GM19438 (cell line): Measurements from ENCODE around the gene USP22.

Source experiments
- ATAC-seq: cut with Tn5 transposase; IDR thresholded peaks from one replicate; pipeline ENCODE4 v1.9.1; 2021; ENCODE audit warnings: low read depth; ENCODE audit not compliant: unreplicated experiment

The USP22 gene

DNA sequence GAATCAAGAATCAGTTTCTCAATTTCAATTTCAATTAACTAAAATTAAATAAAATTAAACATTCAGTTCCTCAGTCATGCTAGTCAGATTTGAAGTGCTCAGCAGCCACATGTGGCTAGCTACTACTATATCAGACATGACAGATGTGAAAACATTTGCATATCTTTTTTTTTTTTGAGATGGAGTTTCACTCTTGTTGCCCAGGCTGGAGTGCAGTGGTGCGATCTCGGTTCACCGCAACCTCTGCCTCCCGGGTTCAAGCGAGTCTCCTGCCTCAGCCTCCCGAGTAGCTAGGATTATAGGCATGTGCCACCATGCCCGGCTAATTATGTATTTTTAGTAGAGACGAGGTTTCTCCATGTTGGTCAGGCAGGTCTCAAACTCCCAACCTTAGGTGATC, 10.2 kb upstream of the USP22 start:
- ATAC-seq = peak; percentile 45

DNA sequence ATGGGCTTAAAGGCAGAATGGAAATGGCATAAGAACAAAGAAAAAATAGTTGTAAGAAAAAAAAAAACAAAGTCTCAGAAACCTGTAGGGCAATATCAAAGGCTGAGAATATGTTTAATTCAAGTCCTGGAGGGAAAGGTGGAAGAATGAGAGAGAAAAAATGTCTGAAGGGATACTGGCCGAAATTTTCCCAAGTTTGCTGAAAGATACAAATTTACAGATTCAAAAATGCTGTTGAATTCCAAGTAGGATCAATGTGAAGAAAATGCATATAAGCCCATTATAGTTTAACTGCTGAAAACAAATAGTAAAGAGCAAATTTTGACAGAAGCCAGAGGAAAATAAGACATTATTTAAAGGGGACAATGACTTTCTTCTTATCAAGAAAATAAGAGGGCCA, 6.6 kb upstream of the USP22 start:
- ATAC-seq = no peak

DNA sequence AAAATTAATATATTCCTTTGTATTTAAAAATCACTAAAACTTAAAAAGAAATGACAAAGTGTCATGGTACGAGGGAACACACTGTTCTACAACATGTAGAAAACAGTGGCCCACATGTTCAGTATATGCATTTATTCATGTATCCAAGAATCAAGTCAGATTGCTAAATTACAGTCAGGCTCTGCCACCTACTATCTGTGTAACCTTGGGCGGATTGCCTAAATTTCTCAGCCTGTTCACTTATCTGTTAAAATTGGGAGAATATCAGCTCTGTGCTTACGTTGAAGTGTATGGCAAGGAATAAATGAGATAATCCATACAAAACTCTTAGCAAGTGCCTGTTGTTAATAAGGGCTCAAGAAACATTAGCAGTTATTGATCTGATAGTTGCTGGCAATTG, 3.4 kb upstream of the USP22 start:
- no peak for ATAC-seq

DNA sequence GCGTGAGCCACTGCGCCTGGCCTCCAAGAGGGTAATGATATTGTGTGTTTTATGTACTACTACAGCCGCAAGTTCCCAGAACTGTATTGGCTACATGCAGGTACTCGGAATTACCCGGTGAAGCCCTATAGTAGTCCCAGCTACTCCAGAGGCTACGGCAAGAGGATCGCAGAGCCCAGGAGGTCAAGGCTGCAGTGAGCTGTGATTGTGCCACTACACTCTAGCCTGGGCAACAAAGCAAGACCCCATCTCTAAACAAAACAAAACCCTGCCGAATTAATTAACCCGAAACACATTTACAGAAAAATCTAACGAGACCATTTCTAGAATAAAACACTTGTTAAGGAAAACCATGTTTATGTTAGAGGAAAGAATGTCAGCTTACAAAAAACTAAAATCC, 2.2 kb upstream of the USP22 start:
- no peak for ATAC-seq

DNA sequence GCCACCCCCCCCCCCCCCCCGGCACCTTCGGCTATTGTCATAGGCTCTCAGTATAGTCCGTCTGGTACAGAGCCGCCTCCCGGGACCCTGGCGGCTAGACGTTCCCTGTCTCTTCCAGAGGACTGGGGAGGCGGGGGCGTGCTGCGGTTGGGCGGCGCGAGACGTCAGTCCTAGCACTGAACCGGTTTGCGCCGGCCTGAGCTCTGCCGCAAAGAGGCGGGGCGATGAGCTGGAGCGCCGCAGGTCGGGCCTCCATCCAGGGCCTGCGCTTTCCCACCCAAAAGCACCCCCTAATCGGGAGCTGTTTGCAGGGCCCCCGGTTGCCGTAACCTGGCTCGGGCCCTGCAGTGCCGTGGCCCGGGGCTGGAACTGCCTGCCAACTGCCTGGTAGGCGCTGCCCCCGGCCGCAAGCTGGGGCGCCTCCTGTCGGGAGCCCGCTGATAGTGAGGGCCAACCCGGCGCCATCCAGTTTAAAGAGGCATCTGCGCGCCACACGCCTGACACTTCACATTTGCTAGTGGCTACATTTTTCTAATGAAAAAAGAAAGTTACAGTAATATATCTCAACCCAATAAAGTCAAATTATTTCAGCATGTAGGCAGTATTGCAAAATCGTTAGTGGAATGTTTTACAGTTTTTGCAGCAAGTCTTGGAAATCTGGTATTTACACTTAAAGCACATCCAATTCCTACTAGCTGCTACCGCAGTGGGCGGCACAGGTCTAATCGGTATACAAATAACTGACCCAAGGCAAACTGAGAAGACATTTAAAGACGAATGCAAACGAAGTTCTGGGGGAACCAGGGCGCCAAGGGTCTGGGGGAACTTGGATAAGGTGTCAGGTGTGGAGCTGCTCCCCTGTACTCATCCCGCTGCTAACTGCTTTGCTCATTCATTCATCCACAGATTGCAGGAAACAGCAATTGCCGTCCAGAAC, 753 bp upstream of the USP22 start:
- ATAC-seq = peak; percentile 86

DNA sequence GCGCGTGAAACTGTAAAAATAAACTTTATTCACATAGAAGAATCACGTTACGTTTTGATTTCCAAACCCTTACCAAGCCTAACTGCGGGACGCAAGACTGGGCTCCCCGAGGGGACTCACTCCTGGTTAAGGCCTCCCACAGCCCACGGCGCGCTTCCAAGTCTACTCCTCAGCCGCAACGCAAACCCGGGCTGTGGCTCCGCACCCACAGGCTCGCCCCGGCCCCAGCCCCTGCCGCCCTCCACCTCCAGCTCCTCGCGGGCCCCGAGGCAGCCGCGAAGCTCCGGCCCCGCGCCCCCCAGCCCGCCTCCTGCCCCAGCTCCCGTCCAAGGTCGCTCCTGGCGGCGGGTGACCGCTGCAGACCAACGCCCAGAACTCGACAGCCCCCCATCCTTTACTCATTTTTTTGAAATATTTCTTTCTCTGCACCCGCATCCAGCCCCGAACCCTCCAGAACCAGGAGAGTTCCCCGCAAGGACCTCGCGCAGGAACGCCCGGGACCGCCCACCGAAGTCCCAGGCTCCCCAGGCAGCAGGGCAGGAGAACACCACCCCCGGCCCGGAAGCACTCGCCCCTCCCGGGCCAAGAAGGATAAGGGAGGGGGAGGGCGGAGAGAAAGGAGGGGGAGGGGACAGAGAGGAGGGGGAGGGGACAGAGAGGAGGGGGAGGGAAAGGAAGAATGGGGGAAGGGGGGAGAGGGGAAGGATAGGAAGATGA, 912 bp downstream of the USP22 start:
- no peak for ATAC-seq

DNA sequence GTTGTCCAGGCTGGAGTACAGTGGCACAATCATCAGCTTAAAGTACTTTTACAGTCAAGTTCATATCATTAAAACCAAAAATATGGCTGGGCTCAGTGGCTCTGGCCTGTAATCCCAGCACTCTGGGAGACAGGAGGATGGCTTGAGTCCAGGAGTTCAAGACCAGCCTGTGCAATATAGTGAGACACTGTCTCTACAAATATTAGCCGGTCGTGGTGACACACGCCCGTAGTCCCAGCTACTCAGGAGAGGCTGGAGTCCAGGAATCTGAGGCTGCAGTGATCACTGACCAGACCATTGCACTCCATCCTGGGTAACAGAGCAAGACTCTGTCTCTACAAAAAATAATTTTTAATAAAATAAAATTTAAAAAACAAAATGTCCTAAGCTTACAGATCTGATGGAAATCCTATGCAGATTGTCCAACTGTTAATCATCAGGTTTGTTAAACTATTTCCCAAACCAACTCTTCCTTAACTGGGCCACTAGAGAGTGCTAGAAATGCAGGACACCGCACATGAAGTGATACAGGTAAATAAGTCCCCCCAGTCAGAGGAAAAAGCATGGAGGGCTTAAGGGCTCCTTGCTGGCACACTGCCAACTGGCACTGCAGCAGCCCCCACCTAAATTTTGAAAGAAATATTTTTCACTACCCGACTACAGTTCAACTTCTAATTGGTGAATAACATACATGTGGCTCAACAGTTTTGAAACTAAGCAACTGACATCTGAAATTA, 2.8 kb downstream of the USP22 start:
- no peak for ATAC-seq

DNA sequence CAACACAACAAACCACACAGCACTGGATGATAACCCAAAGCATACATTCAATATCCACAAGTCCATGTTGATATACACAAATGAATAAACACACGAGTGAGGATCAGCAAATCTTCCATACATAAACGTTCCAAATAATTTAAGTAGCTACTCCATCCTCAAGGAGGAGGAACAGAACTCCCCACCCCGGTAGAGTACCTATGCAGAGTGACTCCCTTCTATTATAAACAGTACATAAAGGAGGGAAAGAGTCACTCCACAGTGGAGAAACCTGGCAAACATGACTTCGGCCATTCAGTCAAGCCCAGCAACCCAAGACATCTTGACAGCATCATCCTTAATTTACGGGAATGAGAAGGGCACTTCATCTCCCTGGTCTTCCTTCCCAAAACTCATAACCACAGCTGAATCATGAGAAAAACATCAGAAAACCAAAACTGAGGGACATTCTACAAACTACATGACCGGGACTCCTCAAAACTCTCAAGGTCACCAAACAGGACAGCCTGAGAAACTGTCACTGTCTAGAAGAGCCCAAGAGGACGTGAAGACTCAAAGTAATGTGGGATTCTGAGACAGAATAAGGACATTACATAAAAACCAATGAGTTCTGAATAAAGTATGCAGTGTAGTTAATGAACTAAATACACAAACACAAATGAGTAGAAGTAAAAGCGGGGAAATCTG, 5.6 kb downstream of the USP22 start:
- no peak for ATAC-seq

DNA sequence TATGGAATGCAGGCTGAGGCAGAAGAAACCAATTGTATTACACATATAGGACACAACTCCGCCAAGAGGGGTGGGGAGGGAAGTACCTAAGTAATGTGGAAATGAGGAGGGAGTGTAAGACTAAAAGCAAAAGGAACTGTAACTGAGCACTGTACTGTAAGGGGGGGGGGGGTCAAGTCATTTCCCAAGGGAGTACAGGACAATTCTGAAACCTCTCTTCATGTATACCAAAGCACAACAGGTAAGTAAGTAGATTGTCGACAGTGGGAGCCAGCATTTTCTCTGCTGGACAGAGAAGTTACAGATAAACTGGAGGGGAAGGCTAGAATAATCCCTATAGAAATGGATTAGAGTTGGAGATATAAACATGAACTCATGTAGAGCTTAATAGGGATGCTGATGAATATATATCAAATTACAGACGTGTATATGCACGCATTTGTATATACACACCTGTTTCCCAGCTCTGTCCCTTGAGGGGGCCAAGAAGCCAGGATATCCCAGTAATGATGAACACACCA, 6.4 kb downstream of the USP22 start:
- no peak for ATAC-seq

DNA sequence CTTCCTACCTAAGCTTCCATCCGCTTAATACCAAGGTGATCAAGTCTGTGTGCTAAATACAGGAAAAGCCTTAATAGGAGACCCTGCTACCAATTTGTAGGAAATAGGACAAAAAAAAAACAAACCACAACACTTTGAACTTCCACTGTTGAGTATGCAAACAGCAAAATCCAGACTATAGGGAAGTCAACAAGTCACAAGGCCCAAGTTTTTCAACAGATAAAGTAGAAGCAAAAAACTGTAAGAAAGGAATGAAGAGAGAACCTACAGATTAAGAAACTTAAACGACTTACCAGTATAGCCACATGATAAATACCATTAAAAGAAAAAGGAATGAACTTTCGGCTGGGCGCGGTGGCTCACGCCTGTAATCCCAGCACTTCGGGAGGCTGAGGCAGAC, 7.4 kb downstream of the USP22 start:
- ATAC-seq = no peak

DNA sequence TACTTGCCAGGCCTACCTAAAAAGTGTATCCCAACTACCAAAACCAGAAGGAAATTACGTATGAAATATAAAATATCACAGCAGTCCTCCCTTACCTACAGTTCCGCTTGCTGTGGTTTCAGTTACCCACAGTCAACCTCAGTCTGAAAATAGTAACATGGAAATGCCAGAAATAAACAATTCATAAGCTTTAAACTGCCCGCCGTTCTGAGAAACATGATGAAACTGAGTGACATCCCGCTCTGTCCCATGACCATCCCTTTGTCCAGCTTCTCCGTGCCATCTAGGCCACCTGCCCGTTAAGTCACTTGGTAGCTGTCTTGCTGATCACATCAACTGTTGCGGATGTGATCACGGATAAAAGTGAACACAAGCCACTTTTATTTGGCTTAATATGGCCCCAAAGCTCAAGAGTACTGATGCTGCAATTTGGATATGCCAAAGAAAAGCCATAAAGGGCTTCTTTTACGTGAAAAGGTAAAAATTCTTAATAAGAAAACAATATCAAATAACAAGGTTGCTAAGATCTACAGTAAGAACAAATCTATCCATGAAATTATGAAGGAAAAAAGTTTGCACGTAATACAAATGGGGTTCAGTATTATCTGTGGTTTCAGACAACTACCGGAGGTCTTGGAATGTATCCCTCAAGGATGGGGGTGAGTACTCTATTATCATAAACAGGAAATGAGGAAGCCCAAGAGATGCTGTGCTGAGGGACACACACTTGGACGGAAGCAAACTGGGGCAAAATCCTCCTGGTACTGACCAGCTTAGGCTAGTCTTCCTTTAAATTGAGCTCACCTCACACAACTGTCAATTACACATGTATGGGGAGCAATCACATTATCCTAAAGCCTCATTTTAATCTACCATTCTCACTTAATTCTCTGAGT, 8.2 kb downstream of the USP22 start:
- peak; percentile 58 for ATAC-seq

DNA sequence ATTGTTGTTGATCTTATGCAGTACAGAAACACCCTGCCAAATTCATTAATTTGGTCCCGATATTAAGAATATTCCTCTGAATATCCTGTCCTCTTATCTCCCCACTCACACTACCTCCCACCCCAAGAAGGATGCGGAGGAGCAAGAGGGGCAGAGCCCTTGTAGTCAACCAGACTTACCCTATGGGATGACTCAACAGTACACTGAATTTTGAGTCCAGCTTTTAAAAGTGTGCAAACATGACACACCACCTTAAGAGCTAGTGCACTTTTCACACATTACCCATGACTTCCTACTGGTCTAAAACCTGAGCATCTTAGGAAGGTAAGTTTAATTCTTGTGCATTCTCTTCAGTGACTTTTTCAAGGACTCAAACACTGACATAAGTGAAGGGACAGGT, 9.5 kb downstream of the USP22 start:
- no peak for ATAC-seq

DNA sequence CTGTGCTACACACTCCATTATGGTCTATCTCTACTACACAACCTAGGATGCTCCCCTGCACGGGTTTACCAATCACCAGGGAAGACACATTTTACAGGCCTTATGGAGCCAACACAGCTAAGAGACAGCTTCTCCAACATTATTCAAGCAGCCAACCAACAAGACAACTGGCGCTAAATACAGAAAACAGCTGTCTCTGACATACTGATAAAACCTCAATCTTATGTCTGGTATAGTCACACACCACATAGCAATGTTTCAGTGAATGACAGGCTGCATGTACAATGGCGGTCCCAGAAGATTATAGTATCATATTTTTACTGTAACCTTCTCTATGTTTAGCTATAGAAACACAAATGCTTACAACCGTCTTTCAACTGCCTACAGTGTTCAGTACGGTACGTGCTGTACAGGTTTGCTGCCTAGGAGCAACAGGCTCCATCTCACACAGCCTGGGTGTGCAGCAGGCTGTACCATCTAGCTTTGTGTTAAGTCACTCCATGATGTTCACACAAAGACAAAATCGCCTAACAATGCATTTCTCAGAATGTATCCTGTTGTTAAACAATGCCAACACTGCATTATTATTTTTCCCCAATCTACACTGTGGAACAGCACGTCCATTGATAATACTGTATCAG, 10.9 kb downstream of the USP22 start:
- ATAC-seq = no peak

DNA sequence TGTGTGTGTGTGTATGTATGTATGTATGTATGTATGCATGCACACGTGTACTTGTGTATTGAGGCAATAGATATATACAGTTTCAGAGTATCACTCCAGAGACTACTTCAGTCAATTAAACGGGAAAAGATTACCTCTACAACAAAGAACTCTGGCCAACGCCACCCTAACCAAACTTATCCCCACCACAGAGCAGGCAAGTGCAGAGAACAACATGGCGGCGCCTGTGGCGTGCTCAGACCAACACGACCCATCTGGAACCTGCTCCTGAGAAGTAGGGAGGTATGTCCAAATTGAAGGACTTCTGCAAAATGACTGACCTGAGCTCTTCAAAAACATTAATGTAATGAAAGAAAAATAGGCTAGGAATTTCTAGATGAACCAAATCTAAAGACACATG, 12.4 kb downstream of the USP22 start:
- ATAC-seq = no peak

DNA sequence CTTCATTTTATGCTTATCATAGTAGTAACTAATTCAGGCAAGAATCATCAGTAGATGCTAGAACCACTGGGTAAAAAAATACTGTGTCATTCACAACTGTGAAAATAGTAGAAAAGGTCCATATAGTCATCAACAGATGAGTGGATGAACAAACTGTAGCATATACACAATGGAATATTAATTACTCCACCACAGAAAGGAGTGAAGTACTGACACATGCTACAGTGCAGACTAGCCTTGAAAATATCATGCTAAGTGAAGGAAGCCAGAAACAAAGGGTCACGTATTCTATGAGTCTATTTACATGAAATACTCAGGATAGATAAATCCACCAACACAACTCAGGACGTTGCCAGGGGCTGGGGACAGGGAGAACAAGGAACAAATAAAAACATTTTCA, 13.3 kb downstream of the USP22 start:
- ATAC-seq = no peak

DNA sequence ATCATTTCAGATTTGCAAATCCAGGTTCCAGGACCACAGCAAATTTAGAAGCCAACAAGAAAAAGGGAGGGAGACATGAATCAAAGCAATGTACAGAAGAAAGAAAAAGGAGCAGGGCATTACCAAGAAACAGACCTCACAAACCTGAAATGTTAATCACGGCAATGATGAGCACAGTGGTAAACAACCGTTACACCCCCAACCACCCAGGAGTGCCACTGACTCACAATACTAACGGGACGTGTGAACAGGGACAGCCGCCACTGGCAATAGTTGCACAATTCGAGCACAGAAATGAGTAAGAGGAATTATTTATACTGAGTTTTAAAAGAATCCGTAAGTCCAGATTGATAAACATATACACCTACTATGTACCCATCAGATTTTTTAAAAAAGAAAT, 13.8 kb downstream of the USP22 start:
- ATAC-seq = no peak

DNA sequence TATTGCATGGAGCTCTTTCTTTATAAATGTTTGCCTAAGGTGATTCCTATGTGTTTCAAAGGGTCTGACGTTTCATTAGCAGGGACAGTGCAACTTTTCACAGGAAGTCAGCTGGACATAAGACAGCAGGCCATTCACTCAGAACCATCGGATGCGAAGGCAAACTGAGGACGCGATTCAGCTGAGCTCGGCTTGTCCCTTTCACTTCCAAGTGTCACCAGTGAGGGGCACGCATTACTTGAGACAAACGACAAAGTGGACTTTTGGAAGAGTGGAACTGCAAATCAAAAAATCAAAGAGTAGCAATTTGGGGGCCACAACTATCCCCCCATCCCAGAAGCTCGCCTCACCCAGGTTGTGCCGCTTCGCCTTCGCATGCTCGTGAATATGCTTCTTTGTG, 14.6 kb downstream of the USP22 start:
- ATAC-seq = no peak

DNA sequence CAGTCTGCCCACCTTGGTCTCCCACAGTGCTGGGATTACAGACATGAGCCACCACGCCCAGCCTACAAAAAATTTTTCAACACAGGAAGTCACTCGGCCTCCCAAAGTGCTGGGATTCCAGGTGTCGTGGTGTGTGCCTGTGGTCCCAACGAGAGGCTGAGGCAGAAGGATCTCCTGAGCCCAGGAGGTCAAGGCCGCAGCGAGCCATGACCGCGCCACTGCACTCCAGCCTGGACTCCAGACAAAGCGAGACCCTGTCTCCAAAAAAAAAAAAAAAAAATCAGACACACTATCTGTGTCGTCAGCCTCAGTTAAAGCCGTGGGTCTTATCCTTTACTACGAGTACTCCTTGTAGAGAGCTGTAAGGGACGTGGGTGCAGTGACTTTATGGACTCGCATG, 15.8 kb downstream of the USP22 start:
- no peak for ATAC-seq

DNA sequence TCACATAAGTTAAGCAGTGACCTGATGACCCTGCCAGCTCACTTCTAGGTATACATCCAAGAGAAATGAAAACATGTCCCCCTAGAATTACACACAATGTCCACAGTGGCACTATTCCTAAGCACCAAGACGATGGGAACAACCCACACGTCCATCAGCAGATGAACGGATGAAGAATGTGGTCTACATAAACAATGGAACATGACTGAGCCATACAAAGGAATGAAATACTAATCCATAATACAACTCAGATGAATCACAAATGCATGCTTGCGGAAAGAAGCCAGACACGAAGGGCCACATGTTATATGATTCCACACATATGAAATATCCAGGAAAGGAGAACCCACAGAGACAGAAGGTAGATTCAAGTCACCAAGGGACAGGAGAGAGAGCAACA, 17.4 kb downstream of the USP22 start:
- no peak for ATAC-seq
